Ovary (tissue), 9 donors: ENCODE data around the gene GPR78. TPM values are rescaled to one million over a fixed set of nuclear protein-coding genes. Genes with fewer than 3 reads are reported as not detected.

Source experiments
- DNase-seq, 5 donors: peaks; one replicate each; pipeline ENCODE4 v3.0.0-alpha.2; 2019 to 2020
- H3K27ac ChIP-seq, 2 donors: fragments of 200-600 bp; one replicate each; pipeline versions ENCODE4 v1.5.1 to v1.8.0; 2019 to 2022
- H3K27me3 ChIP-seq: fragments of 200-600 bp; one replicate; pipeline ENCODE4 v1.8.0; 2022
- H3K36me3 ChIP-seq: fragments of 200-600 bp; sonication (generic); one replicate; pipeline ENCODE4 v1.5.1; 2019
- H3K4me1 ChIP-seq: one replicate; pipeline ENCODE4 v1.8.1; 2013; ENCODE audit warnings: mild to moderate bottlenecking, moderate library complexity; ENCODE audit not compliant: insufficient read depth
- H3K4me3 ChIP-seq: fragments of 200-600 bp; sonication (generic); one replicate; pipeline ENCODE4 v1.5.1; 2017
- H3K9me3 ChIP-seq, 2 donors: fragments of 200-600 bp in 1 of 2; sonication (generic) in 1 of 2; one replicate each; pipeline versions ENCODE4 v1.5.1 to v1.8.1; 2013 to 2019; ENCODE audit warnings: mild to moderate bottlenecking in 1 of 2, moderate library complexity in 1 of 2
- EP300 ChIP-seq: sonication (generic); formaldehyde crosslinking; IDR thresholded peaks from one replicate; pipeline ENCODE4 v1.6.1; 2017; ENCODE audit warnings: antibody characterized with exemption
- POLR2A ChIP-seq: fragments of 450-650 bp; IDR thresholded peaks from one replicate; pipeline ENCODE4 v1.6.1; 2017; ENCODE audit warnings: antibody characterized with exemption, mild to moderate bottlenecking, moderate library complexity
- WGBS, 3 donors: extraction: QIAGEN DNeasy Blood & Tissue Kit in 1 of 3; methylation state at CpG; one replicate each; pipeline versions ENCODE4 v1.1.5 to v1.1.7; 2013 to 2017; 5-methylcytosine and 5-hydroxymethylcytosine counted together
- intact Hi-C, 4 donors: fragments of 100-400 bp; cut with DNase I; formaldehyde crosslinking; loops; one replicate each; pipeline versions ENCODE4 v1.11.0 to v1.15.1; 2022 to 2023
- polyA plus RNA-seq, 2 donors: library from polyadenylated mRNA; stranded (reverse); fragments of 200-250 nt in 1 of 2; fragments of 350-450 nt in 1 of 2; fragmentation: Illumina TruSeq in 1 of 2; extraction: RNeasy Lipid Tissue Mini Kit (QIAGEN cat#74804) in 1 of 2; gene quantifications; one replicate each; pipeline ENCODE4 v1.2.3, GENCODE V29; 2013 to 2014
- total RNA-seq, 7 donors: library from RNA; depleted of rRNA in 2 of 7; stranded (reverse); fragments of >200 nt in 2 of 7; fragmentation: NEBNext Ultra II Directional in 3 of 7; extraction: Animal tissue kit (Norgen Biotek cat#: 25700) in 3 of 7; gene quantifications; one replicate each; pipeline versions ENCODE4 v1.1.0 to v1.2.4, GENCODE V29; 2016 to 2023
- TF ChIP-seq, protein P1 (sequence below), 3 donors: fragments of 450-650 bp in 2 of 3; fragments of 200-600 bp in 1 of 3; IDR thresholded peaks; one replicate each; pipeline versions ENCODE4 v1.5.1 to v1.8.0; 2016 to 2022; ENCODE audit warnings: antibody characterized with exemption in 3 of 3, mild to moderate bottlenecking in 1 of 3
- donor health status: DM: no; HTN: no; CAD: no; lungs with moderate emphysema.
- donor health status: DM: no; HTN: no; CAD: no.
- donor health status: Bipolar disorder and iron deficiency.
- donor health status: DM: yes; HTN: yes; CAD: no.
- donor health status: DM: no; HTN: no; CAD: no.
- donor health status: DM: yes; HTN: yes; CAD: no.

GPR78 gene
- total and polyA plus RNA-seq, 9 donors, result 1.0 to 14.7 (median 5.4) TPM

DNA sequence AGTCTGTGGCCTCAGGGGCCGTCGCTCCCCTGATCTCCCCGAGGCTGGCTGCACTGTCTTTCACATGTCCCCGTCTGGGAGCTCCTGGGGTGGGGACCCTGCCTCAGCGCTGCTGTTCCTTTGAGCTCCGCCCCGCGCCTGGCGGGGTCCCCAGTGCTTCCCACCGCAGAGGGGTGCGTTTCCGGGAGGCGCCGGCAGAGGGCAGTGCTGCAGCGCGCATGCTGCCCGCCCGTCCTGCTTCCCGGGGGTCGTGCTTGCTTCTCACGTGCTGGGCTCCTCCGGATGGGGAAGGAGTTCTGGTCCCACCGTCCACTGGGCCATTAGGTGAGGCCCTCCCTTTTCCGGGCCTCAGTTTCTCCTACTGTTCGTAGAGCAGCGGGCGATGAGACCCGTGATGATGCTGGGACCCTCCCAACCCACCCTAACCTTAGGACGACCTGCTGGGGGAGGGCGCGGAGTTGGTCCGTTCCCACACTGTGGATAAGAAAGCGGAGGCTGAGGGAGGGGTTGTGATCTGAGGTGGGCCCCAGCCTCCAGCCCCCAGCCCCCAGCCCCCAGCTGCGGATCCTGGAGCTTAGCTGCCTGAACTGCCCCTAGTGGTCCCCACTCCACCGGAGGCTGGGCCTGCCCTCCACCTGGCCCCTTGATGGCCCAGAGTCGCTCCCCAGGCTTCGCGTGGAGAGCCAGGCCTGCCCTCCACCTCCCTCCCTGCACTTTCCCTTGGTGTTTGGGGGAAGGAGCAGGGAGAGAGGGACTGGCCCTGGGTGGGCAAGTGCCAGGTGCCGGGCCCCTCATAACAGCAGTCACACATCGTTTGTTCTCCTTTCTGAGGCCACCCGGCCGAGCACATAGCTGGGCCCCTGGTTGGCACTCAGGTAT lies 27.6 kb downstream of the GPR78 start:
- TF ChIP-seq, protein P1, sequence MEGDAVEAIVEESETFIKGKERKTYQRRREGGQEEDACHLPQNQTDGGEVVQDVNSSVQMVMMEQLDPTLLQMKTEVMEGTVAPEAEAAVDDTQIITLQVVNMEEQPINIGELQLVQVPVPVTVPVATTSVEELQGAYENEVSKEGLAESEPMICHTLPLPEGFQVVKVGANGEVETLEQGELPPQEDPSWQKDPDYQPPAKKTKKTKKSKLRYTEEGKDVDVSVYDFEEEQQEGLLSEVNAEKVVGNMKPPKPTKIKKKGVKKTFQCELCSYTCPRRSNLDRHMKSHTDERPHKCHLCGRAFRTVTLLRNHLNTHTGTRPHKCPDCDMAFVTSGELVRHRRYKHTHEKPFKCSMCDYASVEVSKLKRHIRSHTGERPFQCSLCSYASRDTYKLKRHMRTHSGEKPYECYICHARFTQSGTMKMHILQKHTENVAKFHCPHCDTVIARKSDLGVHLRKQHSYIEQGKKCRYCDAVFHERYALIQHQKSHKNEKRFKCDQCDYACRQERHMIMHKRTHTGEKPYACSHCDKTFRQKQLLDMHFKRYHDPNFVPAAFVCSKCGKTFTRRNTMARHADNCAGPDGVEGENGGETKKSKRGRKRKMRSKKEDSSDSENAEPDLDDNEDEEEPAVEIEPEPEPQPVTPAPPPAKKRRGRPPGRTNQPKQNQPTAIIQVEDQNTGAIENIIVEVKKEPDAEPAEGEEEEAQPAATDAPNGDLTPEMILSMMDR (IDR thresholded peaks at IDR 0.05), result peak; percentile 71 to 88 (median 81)
- TF ChIP-seq POLR2A, result no peak
- peak overlapping the region in 1 of 2 donors; percentile 10 for H3K27ac ChIP-seq
- DNase-seq, result peak in 3 of 5 donors; percentile 52 to 75 (median 68)
- intact Hi-C loops, result loop anchor here in 1 of 4 donors (10.0 kb wide), 1 partner anchor 363 kb away; no protein-coding TSS in a partner anchor
- H3K9me3 ChIP-seq, result no peaks in the 10 kb centered on the region
- H3K4me1 ChIP-seq, result no peaks in the 10 kb centered on the region
- H3K27me3 ChIP-seq, result no peaks in the 10 kb centered on the region
- H3K4me3 ChIP-seq, result no peak overlapping the region
- H3K36me3 ChIP-seq, result no peaks in the 10 kb centered on the region
- 35 to 41% (median 39%) methylated on average over 41 to 42 of the region's 42 CpGs for WGBS, 3 donors

DNA sequence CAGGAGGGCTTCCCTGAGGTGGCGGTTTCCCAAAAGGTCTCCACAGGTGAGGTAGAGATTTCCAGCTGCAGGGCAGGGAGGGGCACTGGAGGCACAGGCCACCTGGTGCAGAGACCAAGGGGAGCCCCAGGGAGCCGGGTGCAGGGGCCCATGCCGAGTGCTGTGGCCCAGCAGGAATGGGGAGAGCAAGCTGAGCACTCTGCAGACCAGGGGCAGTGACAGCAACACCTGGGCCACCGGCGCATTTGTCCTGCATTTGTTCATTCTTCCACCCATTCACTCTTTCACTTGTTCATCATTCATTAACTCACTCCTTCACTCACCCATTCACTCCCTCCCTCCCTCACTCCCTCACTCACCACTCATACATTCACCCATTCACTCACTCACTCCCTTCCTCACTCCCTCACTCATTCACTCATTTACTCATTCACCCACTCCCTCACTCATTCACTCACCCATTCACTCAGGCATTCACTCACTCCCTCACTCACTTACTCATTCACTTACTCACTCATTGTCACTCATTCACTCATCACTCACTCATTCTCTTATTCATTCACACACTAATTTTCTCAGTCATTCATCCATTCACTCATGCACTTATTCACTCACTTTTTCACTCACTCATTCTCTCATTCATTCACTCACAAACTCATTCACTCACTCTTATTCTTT lies 28.7 kb downstream of the GPR78 start:
- no peaks in the 10 kb centered on the region for H3K9me3 ChIP-seq
- H3K4me1 ChIP-seq, result no peaks in the 10 kb centered on the region
- intact Hi-C loops, result loop anchor here in 1 of 4 donors (10.0 kb wide), 1 partner anchor 364 kb away; no protein-coding TSS in a partner anchor
- DNase-seq, result peak in 1 of 5 donors; percentile 16
- H3K4me3 ChIP-seq, result no peak overlapping the region
- WGBS, 3 donors, result 69 to 78% (median 73%) methylated on average over 5 of the region's 5 CpGs
- no peaks in the 10 kb centered on the region for H3K36me3 ChIP-seq
- no peaks in the 10 kb centered on the region for H3K27me3 ChIP-seq
- TF ChIP-seq, protein P1 (IDR thresholded peaks at IDR 0.05), result no peak
- no peak for TF ChIP-seq EP300
- TF ChIP-seq POLR2A, result no peak
- no peak overlapping the region for H3K27ac ChIP-seq

DNA sequence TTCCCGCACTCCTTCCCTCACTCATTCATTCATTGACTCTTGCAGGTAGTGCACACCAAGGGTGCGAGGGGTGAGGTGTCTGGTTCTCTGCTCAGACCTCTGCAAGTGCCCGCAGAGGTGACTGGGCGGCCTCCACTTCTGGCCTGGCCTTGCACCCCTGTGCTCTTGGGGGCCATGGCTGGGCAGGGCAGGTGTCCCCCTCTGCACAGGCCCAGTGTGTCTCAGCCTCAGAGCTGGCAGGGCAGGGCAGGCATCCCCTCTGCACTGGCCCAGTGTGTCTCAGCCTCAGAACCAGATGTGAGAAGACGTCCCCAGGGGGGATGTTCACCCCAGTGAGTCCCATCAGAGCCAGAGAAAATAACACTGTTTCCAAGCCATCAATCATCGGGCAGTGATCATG lies 29.2 kb downstream of the GPR78 start:
- Histone ChIP-seq H3K4me1 (no peaks in the 10 kb centered on the region), H3K27ac (no peak overlapping the region), H3K36me3 (no peaks in the 10 kb centered on the region), H3K27me3 (no peaks in the 10 kb centered on the region), H3K4me3 (no peak overlapping the region), H3K9me3 (no peaks in the 10 kb centered on the region)
- intact Hi-C loops, result loop anchor here in 1 of 4 donors (10.0 kb wide), 1 partner anchor 365 kb away; no protein-coding TSS in a partner anchor
- peak in 1 of 5 donors; percentile 9 for DNase-seq
- 86 to 90% (median 89%) methylated on average over 6 of the region's 6 CpGs for WGBS, 3 donors
- no peak for TF ChIP-seq POLR2A
- TF ChIP-seq EP300, result no peak

DNA sequence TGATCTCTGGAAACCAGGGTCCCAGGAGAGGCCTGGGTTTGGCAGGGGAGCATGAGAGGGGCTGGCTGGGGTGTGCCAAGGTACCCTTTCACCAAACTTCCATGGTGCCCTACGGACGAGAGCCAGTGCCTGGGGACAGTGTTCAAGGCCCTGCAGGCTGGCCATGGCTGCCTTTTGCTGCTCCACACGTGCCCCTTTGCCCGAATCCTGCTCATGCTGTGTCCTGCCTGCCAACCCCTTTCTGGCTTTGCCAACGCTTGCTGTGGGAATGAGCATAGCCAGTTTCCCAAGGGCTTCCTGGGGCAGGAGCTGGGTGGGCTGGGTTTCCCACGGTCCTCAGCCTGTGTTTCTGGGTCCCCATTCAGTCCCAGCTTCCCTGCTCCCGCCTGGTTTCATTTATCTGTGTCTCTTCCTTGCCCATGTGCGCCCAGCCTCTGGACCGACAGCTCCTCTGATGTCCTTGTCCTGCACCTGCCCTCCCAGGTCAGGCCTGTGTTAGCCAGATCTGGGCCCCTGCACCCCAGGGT lies 29.7 kb downstream of the GPR78 start:
- Histone ChIP-seq H3K4me1 (no peaks in the 10 kb centered on the region), H3K36me3 (no peaks in the 10 kb centered on the region), H3K27ac (no peak overlapping the region), H3K9me3 (no peaks in the 10 kb centered on the region), H3K27me3 (no peaks in the 10 kb centered on the region), H3K4me3 (no peak overlapping the region)
- no peak for TF ChIP-seq EP300
- TF ChIP-seq, protein P1 (IDR thresholded peaks at IDR 0.05), result no peak
- TF ChIP-seq POLR2A, result no peak
- intact Hi-C loops, result loop anchor here in 1 of 4 donors (10.0 kb wide), 1 partner anchor 365 kb away; no protein-coding TSS in a partner anchor
- DNase-seq, result no peak
- 61 to 81% (median 77%) methylated on average over 9 of the region's 9 CpGs for WGBS, 3 donors
